Testis (tissue), 2 donors: ENCODE results near the gene AMTN.
"Not testable (repeated sequence)": the region's sequence is repeated elsewhere in the genome, so short reads cannot be mapped to it uniquely, and the experiment has no call there.

Source experiments
- CTCF ChIP-seq, 3 experiments: fragments of 450-650 bp in 2 of 3; fragments of 200-600 bp in 1 of 3; sonication (generic) in 1 of 3; IDR thresholded peaks; one replicate each; pipeline ENCODE4 v1.5.1; 2016 to 2019; ENCODE audit warnings: antibody characterized with exemption in 3 of 3, mild to moderate bottlenecking in 2 of 3, moderate library complexity in 1 of 3
- POLR2A ChIP-seq: fragments of 450-650 bp; IDR thresholded peaks from one replicate; pipeline ENCODE4 v1.6.1; 2017; ENCODE audit warnings: antibody characterized with exemption, mild to moderate bottlenecking, moderate library complexity

- not testable (repeated sequence) for TF ChIP-seq CTCF (IDR thresholded peaks at IDR 0.05); POLR2A
These were observed 16.5 kb upstream of the AMTN start for GRCh38 chr4:70501838-70502237.
